WTC11 (cell line): ENCODE measurements around the gene ZNF496.

Source experiments
- ELF4 ChIP-seq: sonication (generic); formaldehyde crosslinking; IDR thresholded peaks from 2 replicates; pipeline ENCODE4 v1.8.1; 2022; ENCODE audit warnings: low read depth, mild to moderate bottlenecking, moderate library complexity, missing genetic modification reagents
- KAT7 ChIP-seq: sonication (generic); formaldehyde crosslinking; IDR thresholded peaks from 2 replicates; pipeline ENCODE4 v1.8.1; 2023; ENCODE audit warnings: missing genetic modification reagents, mild to moderate bottlenecking, borderline replicate concordance
- NFE2L1 ChIP-seq: sonication (generic); formaldehyde crosslinking; IDR thresholded peaks from 2 replicates; pipeline ENCODE4 v1.8.1; 2023; ENCODE audit warnings: missing genetic modification reagents
- NFYB ChIP-seq: sonication (generic); formaldehyde crosslinking; conservative IDR thresholded peaks from 2 replicates; pipeline ENCODE4 v1.8.0; 2022; ENCODE audit warnings: low read depth, missing genetic modification reagents
- NR2C2 ChIP-seq: sonication (generic); formaldehyde crosslinking; IDR thresholded peaks from 2 replicates; pipeline ENCODE4 v1.8.0; 2022; ENCODE audit warnings: mild to moderate bottlenecking, missing genetic modification reagents
- TCF7 ChIP-seq: sonication (generic); formaldehyde crosslinking; IDR thresholded peaks from 2 replicates; pipeline ENCODE4 v1.8.0; 2022; ENCODE audit warnings: mild to moderate bottlenecking, low read depth, missing genetic modification reagents, moderate library complexity
- TF ChIP-seq, protein P1 (sequence below): fragments of 200-600 bp; IDR thresholded peaks from 2 replicates; pipeline ENCODE4 v1.8.0; 2022; ENCODE audit warnings: antibody characterized with exemption
- TF ChIP-seq, protein P2 (sequence below): sonication (generic); formaldehyde crosslinking; IDR thresholded peaks from 2 replicates; pipeline ENCODE4 v1.8.1; 2022; ENCODE audit warnings: low read depth, missing genetic modification reagents, borderline replicate concordance
- TF ChIP-seq, protein P3 (sequence below): fragments of 250-450 bp; sonication (Bioruptor Pico); IDR thresholded peaks from 2 replicates; pipeline ENCODE4 v1.9.0; 2021; ENCODE audit warnings: moderate library complexity, mild to moderate bottlenecking, inconsistent platforms, borderline replicate concordance
- TF ChIP-seq, protein P4 (sequence below): sonication (generic); formaldehyde crosslinking; IDR thresholded peaks from 2 replicates; pipeline ENCODE4 v1.8.1; 2023; ENCODE audit warnings: mild to moderate bottlenecking, missing genetic modification reagents
- TF ChIP-seq, protein P5 (sequence below): sonication (generic); formaldehyde crosslinking; IDR thresholded peaks from 2 replicates; pipeline ENCODE4 v1.8.0; 2022; ENCODE audit warnings: mild to moderate bottlenecking, missing genetic modification reagents
- TF ChIP-seq, protein P6 (sequence below): sonication (generic); formaldehyde crosslinking; IDR thresholded peaks from 2 replicates; pipeline ENCODE4 v1.8.1; 2023; ENCODE audit warnings: mild to moderate bottlenecking, missing genetic modification reagents, moderate library complexity

DNA sequence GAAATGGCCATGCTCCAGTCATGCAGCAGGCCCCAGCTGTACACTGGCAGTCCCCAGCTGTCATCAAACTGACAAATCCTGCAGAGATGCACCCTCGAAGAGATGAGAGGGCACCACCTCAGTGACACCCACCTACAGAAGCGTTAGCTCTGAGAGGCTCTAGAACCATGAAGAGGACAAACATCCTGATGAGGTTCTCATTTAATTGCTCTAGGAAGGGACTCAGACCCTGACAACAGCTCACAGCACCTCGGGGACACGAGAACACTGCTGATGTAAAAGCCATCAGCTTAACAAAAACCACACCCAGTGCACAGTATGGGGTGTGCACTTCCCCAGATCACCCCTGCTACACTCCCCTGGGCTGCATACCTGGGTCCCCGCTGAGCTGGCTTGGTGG lies 3.4 kb downstream of the ZNF496 start:
- TF ChIP-seq, protein P1, sequence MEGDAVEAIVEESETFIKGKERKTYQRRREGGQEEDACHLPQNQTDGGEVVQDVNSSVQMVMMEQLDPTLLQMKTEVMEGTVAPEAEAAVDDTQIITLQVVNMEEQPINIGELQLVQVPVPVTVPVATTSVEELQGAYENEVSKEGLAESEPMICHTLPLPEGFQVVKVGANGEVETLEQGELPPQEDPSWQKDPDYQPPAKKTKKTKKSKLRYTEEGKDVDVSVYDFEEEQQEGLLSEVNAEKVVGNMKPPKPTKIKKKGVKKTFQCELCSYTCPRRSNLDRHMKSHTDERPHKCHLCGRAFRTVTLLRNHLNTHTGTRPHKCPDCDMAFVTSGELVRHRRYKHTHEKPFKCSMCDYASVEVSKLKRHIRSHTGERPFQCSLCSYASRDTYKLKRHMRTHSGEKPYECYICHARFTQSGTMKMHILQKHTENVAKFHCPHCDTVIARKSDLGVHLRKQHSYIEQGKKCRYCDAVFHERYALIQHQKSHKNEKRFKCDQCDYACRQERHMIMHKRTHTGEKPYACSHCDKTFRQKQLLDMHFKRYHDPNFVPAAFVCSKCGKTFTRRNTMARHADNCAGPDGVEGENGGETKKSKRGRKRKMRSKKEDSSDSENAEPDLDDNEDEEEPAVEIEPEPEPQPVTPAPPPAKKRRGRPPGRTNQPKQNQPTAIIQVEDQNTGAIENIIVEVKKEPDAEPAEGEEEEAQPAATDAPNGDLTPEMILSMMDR: no peak
- TF ChIP-seq KAT7 (CRISPR knock-in tag) (no peak), NR2C2 (CRISPR knock-in tag) (no peak), NFE2L1 (CRISPR knock-in tag) (no peak), ELF4 (CRISPR knock-in tag) (no peak), NFYB (CRISPR knock-in tag) (no peak), TCF7 (CRISPR knock-in tag) (no peak)
- TF ChIP-seq, protein P2, sequence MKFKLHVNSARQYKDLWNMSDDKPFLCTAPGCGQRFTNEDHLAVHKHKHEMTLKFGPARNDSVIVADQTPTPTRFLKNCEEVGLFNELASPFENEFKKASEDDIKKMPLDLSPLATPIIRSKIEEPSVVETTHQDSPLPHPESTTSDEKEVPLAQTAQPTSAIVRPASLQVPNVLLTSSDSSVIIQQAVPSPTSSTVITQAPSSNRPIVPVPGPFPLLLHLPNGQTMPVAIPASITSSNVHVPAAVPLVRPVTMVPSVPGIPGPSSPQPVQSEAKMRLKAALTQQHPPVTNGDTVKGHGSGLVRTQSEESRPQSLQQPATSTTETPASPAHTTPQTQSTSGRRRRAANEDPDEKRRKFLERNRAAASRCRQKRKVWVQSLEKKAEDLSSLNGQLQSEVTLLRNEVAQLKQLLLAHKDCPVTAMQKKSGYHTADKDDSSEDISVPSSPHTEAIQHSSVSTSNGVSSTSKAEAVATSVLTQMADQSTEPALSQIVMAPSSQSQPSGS (CRISPR knock-in tag): no peak
- TF ChIP-seq, protein P3, sequence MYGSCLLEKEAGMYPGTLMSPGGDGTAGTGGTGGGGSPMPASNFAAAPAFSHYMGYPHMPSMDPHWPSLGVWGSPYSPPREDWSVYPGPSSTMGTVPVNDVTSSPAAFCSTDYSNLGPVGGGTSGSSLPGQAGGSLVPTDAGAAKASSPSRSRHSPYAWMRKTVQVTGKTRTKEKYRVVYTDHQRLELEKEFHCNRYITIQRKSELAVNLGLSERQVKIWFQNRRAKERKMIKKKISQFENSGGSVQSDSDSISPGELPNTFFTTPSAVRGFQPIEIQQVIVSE (CRISPR knock-in tag): no peak
- TF ChIP-seq, protein P4, sequence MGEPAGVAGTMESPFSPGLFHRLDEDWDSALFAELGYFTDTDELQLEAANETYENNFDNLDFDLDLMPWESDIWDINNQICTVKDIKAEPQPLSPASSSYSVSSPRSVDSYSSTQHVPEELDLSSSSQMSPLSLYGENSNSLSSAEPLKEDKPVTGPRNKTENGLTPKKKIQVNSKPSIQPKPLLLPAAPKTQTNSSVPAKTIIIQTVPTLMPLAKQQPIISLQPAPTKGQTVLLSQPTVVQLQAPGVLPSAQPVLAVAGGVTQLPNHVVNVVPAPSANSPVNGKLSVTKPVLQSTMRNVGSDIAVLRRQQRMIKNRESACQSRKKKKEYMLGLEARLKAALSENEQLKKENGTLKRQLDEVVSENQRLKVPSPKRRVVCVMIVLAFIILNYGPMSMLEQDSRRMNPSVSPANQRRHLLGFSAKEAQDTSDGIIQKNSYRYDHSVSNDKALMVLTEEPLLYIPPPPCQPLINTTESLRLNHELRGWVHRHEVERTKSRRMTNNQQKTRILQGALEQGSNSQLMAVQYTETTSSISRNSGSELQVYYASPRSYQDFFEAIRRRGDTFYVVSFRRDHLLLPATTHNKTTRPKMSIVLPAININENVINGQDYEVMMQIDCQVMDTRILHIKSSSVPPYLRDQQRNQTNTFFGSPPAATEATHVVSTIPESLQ (CRISPR knock-in tag): no peak
- TF ChIP-seq, protein P5, sequence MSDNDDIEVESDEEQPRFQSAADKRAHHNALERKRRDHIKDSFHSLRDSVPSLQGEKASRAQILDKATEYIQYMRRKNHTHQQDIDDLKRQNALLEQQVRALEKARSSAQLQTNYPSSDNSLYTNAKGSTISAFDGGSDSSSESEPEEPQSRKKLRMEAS (CRISPR knock-in tag): no peak
- TF ChIP-seq, protein P6, sequence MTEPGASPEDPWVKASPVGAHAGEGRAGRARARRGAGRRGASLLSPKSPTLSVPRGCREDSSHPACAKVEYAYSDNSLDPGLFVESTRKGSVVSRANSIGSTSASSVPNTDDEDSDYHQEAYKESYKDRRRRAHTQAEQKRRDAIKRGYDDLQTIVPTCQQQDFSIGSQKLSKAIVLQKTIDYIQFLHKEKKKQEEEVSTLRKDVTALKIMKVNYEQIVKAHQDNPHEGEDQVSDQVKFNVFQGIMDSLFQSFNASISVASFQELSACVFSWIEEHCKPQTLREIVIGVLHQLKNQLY (CRISPR knock-in tag): no peak
